Measurements from ENCODE around the gene KIAA1755. TPM values are rescaled to one million over a fixed set of nuclear protein-coding genes. Genes with fewer than 3 reads are reported as not detected.

KIAA1755 gene
- total and polyA plus RNA-seq, 7 experiments from 2014 or later = not detected

DNA sequence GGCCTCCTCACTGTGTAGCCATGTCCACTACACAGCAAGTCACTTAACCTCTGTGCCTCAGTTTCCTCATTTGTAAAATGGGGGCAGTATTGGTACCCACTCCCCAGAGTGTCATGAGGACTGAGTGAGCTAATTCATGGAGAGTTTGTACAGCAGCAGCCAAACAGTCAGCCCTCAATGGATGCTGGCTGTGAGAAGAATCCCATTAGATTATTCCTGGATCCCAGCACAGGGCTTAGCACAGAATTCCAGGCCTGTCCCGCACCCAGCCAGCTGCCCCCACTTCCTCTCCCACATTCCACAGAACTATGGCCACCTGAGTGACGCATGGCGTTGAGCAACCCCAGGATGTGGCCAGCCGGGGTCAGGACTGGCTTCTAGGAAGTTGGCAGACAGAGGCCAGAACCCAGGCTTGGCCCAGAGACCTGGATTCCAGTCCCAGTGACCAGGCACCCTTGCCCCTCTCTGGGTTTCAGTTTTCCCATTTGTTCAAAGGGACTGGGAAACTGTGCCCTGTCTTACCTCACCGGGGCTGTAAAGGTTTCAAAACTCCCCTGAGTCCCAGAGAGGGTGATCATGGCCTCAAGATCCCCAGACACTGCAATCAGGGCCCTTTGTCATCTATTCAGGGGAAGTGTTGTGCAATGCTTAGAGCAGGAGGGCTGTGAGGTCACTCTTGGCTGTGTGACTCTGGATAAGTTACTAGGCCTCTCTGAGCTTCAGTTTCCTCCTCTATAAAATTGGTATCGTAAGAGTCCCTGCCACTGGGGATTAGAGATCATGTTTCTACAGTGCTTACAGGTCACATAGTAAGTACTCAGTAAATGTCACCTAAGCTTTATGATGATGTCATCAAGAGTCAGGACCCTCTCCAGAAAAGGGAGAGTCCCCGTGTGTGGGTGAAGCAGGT lies 92.4 kb downstream of the KIAA1755 start:
- H3K4me3 ChIP-seq (ENCODE audit: low read length) = no peak overlapping the region
- no peaks in the 10 kb centered on the region for H3K27me3 ChIP-seq (ENCODE audit: control insufficient read depth in 2 of 2, insufficient read depth in 2 of 2, low read length in 2 of 2)
- no peak overlapping the region for H3K4me3 Mint-ChIP-seq
- no peaks in the 10 kb centered on the region for H3K9me3 Mint-ChIP-seq
- intact Hi-C loops (cut with micrococcal nuclease) = loop anchor here in 1 of 2 donors (2.0 kb wide), 1 partner anchor 55 kb away; no protein-coding TSS in a partner anchor
- ChIA-PET CTCF (no interaction called here), POLR2A (no interaction called here)
- H3K36me3 ChIP-seq (ENCODE audit: control insufficient read depth in 2 of 3, insufficient read depth in 3 of 3, low read length in 3 of 3) = no peaks in the 10 kb centered on the region
- peaks cover 0 to 32% (median 6%) of the 10 kb centered on the region in 7 donors for H3K4me1 Mint-ChIP-seq
- H3K27ac Mint-ChIP-seq = peak overlapping the region in 1 of 9 donors; percentile 39
- H3K36me3 Mint-ChIP-seq = no peaks in the 10 kb centered on the region
- H3K9me3 ChIP-seq (ENCODE audit: control insufficient read depth in 2 of 3, low read length in 3 of 3) = no peaks in the 10 kb centered on the region
- no peak for DNase-seq
- H3K4me1 ChIP-seq (ENCODE audit: control insufficient read depth in 2 of 2, insufficient read depth in 2 of 2, low read length in 2 of 2) = no peaks in the 10 kb centered on the region
- no peak overlapping the region for H3K27ac ChIP-seq (ENCODE audit: low read depth, low read length)
- peak; percentile 70 for ATAC-seq
- H3K27me3 Mint-ChIP-seq = peaks cover 18 to 27% (median 23%) of the 10 kb centered on the region in 5 donors

DNA sequence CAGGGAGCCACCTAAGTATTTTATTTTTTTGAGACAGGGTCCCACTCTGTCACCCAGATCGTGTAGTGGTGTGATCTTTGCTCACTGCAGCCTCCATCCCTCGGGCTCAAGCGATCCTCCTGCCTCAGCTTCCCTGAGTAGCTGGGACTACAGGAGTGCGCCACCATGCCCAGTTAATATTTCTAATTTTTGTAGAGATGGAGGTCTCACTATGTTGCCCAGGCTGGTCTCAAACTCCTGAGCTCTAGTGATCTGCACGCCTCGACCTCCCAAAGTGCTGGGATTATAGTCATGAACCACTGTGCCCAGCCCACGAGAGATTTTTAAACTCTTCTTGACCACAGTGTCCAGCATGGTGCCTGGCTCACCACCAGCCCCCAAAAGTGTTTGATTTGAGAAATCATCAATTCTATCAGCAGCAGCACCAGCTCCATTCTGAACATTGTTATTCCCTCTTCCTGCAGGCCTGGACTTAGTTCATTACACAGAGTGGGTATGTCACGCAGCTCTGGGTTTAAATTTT lies 93.1 kb downstream of the KIAA1755 start:
- H3K27ac Mint-ChIP-seq = no peak overlapping the region
- no peaks in the 10 kb centered on the region for H3K36me3 Mint-ChIP-seq
- ChIA-PET POLR2A (no interaction called here), CTCF (no interaction called here)
- Histone ChIP-seq H3K36me3 (ENCODE audit: control insufficient read depth in 2 of 3, insufficient read depth in 3 of 3, low read length in 3 of 3) (no peaks in the 10 kb centered on the region), H3K27ac (ENCODE audit: low read depth, low read length) (no peak overlapping the region), H3K4me1 (ENCODE audit: control insufficient read depth in 2 of 2, insufficient read depth in 2 of 2, low read length in 2 of 2) (no peaks in the 10 kb centered on the region), H3K9me3 (ENCODE audit: control insufficient read depth in 2 of 3, low read length in 3 of 3) (no peaks in the 10 kb centered on the region), H3K27me3 (ENCODE audit: control insufficient read depth in 2 of 2, insufficient read depth in 2 of 2, low read length in 2 of 2) (no peaks in the 10 kb centered on the region), H3K4me3 (ENCODE audit: low read length) (no peak overlapping the region)
- peaks cover 21 to 33% (median 29%) of the 10 kb centered on the region in 5 donors for H3K27me3 Mint-ChIP-seq
- ATAC-seq = no peak
- DNase-seq = no peak
- intact Hi-C loops (cut with micrococcal nuclease) = no loop called here
- no peaks in the 10 kb centered on the region for H3K9me3 Mint-ChIP-seq
- H3K4me1 Mint-ChIP-seq = peaks cover 0 to 32% (median 6%) of the 10 kb centered on the region in 7 donors
- no peak overlapping the region for H3K4me3 Mint-ChIP-seq

DNA sequence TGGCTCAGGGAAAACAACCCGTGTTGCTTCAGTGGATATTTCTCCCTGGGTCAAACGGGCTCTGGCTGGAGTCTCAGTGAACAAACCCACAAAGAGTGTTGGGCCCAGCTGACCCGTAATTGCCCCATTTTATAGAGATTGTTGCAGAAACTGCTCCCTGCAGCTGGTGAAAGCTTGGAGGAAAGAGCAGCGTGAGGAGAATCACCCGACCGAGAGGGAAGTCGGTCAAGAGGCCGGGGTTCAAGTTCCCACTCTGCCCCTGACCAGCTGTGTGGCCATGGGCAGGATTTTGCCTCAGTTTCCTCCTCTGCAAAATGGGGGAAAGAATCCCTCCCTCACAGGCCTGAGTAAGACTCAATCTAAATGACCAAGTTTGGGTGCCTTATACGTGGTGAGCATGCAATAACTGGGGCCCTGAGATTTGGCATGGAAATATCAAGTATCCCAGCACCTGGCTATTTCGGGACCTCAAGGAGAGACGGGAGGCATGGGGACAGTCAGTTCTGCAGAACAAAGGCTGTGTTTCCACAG lies 93.8 kb downstream of the KIAA1755 start:
- CTCF ChIA-PET = no interaction called here
- intact Hi-C loops (cut with micrococcal nuclease) = no loop called here

DNA sequence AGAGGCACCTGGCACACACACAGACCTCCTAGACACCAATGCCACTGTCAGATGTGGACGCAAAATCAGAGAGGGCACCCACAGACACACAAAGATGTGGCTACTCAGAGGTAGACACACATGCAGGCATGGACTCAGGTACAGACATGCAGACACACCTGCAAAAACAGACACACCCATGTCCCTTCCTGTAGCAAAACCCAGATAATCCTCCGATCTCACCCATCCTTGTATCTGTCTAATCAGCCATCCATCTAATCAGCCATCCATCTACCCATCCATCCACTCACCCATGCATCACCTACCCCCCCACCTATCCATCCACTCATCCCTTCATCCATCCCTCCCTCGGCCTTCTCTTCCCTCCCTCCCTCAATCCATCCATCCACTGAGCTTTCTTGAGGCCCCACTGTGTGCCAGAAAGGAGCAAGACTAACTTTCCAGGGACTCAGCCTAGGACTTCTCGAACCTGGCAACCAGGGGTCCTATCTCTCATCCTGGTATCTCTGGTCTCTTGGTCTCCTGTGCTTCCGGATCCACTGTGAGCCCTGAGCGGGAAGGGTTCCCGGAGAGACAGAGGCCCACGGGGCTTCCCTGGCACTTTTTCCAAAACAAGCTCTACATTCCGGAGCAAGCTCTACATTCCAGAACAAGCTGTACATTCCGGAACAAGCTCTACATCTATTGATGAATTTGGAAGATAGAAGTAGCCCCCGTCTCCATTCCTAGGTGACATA lies 94.4 kb downstream of the KIAA1755 start:
- no peaks in the 10 kb centered on the region for H3K9me3 Mint-ChIP-seq
- Histone ChIP-seq H3K27me3 (ENCODE audit: control insufficient read depth in 2 of 2, insufficient read depth in 2 of 2, low read length in 2 of 2) (no peaks in the 10 kb centered on the region), H3K36me3 (ENCODE audit: control insufficient read depth in 2 of 3, insufficient read depth in 3 of 3, low read length in 3 of 3) (no peaks in the 10 kb centered on the region), H3K9me3 (ENCODE audit: control insufficient read depth in 2 of 3, low read length in 3 of 3) (no peaks in the 10 kb centered on the region), H3K27ac (ENCODE audit: low read depth, low read length) (no peak overlapping the region), H3K4me1 (ENCODE audit: control insufficient read depth in 2 of 2, insufficient read depth in 2 of 2, low read length in 2 of 2) (no peaks in the 10 kb centered on the region), H3K4me3 (ENCODE audit: low read length) (no peak overlapping the region)
- ChIA-PET CTCF (no interaction called here), POLR2A (no interaction called here)
- no peaks in the 10 kb centered on the region for H3K36me3 Mint-ChIP-seq
- H3K4me3 Mint-ChIP-seq = peak overlapping the region in 1 of 10 donors; percentile 64
- no peak overlapping the region for H3K27ac Mint-ChIP-seq
- intact Hi-C loops (cut with micrococcal nuclease) = loop anchor here in 1 of 2 donors (1.0 kb wide), 2 partner anchors 93 to 109 kb away; no protein-coding TSS in a partner anchor
- peaks cover 18 to 29% (median 28%) of the 10 kb centered on the region in 5 donors for H3K27me3 Mint-ChIP-seq
- DNase-seq = no peak
- no peak for ATAC-seq
- H3K4me1 Mint-ChIP-seq = peaks cover 0 to 32% (median 6%) of the 10 kb centered on the region in 7 donors

More for the DNA sequence above, 93.8 kb downstream of the KIAA1755 start:
- no peaks in the 10 kb centered on the region for H3K27me3 ChIP-seq (ENCODE audit: control insufficient read depth in 2 of 2, insufficient read depth in 2 of 2, low read length in 2 of 2)
- Mint-ChIP-seq H3K9me3 (no peaks in the 10 kb centered on the region), H3K4me1 (peaks cover 0 to 32% (median 6%) of the 10 kb centered on the region in 7 donors), H3K27me3 (peaks cover 20 to 32% (median 29%) of the 10 kb centered on the region in 5 donors), H3K27ac (no peak overlapping the region), H3K36me3 (no peaks in the 10 kb centered on the region), H3K4me3 (no peak overlapping the region)
- H3K9me3 ChIP-seq (ENCODE audit: control insufficient read depth in 2 of 3, low read length in 3 of 3) = no peaks in the 10 kb centered on the region
- POLR2A ChIA-PET = no interaction called here
- ATAC-seq (no peak), DNase-seq (no peak)
- no peak overlapping the region for H3K27ac ChIP-seq (ENCODE audit: low read depth, low read length)
- H3K36me3 ChIP-seq (ENCODE audit: control insufficient read depth in 2 of 3, insufficient read depth in 3 of 3, low read length in 3 of 3) = no peaks in the 10 kb centered on the region
- no peak overlapping the region for H3K4me3 ChIP-seq (ENCODE audit: low read length)
- no peaks in the 10 kb centered on the region for H3K4me1 ChIP-seq (ENCODE audit: control insufficient read depth in 2 of 2, insufficient read depth in 2 of 2, low read length in 2 of 2)

DNA sequence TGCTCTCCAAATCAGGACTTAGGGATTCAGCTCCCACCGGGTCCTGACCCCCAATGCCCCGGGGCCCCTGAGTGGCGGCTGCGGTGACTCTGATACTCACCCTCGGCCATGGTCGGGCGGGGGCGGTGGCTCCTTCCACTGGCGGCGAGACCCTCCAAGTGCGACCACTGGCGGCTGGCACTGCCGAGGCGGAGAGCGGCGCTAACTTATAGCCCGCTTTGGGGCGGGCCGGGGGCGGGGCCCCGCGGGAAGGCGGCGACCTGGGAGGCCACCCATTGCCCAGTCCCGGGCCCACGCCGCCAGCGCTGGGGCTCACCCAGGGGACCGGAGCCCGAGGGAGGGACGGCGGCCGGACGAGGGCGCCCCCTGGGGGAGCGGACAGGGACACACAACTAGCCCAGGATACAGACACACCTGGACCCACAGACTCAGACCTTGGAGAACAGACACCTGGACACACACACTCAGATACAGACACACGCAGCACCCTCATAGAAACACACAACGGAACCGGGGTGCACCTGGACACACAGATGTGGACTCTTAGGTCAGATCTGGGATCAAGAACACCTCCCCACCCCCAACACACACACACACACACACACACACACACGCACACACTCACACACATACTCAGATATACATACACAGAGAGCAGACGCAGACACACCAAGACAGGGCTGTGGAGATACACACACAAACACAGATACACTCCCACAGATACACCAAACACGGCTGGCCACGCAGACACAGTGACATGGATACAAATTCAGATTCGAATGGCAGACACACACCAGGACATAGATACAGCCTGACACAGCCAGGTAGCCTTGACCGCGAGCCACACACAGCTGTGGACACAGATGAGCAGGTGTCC lies 95.2 kb downstream of the KIAA1755 start, which contains the start of gene TGM2:
Gene TGM2, minus strand, starts transcription at position 182 of the 877 bp plus-strand sequence. Its CDS starts 72 bp downstream, at position 110.
- Histone ChIP-seq H3K4me3 (ENCODE audit: low read length) (no peak within 1 kb of the TSS), H3K9me3 (ENCODE audit: control insufficient read depth in 2 of 3, low read length in 3 of 3) (no peaks in the 10 kb centered on the region), H3K36me3 (ENCODE audit: control insufficient read depth in 2 of 3, insufficient read depth in 3 of 3, low read length in 3 of 3) (no peaks in the 10 kb centered on the region), H3K4me1 (ENCODE audit: control insufficient read depth in 2 of 2, insufficient read depth in 2 of 2, low read length in 2 of 2) (no peaks in the 10 kb centered on the region), H3K27ac (ENCODE audit: low read depth, low read length) (no peak within 1 kb of the TSS), H3K27me3 (ENCODE audit: control insufficient read depth in 2 of 2, insufficient read depth in 2 of 2, low read length in 2 of 2) (no peaks in the 10 kb centered on the region)
- peak within 1 kb of the TSS in 5 of 10 donors; percentile 3 to 64 (median 10) for H3K4me3 Mint-ChIP-seq
- H3K36me3 Mint-ChIP-seq = no peaks in the 10 kb centered on the region
- ATAC-seq (peak; percentile 84), DNase-seq (peak in 4 of 9 donors; percentile 4 to 73 (median 24))
- ChIA-PET POLR2A (no interaction called here), CTCF (no interaction called here)
- H3K27me3 Mint-ChIP-seq = peaks cover 17 to 29% (median 24%) of the 10 kb centered on the region in 5 donors
- H3K9me3 Mint-ChIP-seq = no peaks in the 10 kb centered on the region
- intact Hi-C loops (cut with micrococcal nuclease) = loop anchor here in 1 of 2 donors (1.0 kb wide), 2 partner anchors 92 to 108 kb away; no protein-coding TSS in a partner anchor
- peak within 1 kb of the TSS in 3 of 9 donors; percentile 14 to 59 (median 50) for H3K27ac Mint-ChIP-seq
- H3K4me1 Mint-ChIP-seq = peaks cover 0 to 32% (median 6%) of the 10 kb centered on the region in 7 donors

All from naive thymus-derived CD4-positive, alpha-beta T cell (primary cell).